Type B pancreatic cell (in vitro differentiated cells): ENCODE measurements around the gene RNF220. TPM values are rescaled to one million over a fixed set of nuclear protein-coding genes. Genes with fewer than 3 reads are reported as not detected.

Experiments
- DNase-seq: peaks from one replicate; pipeline ENCODE4 v3.0.0; 2021; ENCODE audit warnings: mixed read lengths; ENCODE audit not compliant: unreplicated experiment; ENCODE audit errors: extremely low spot score
- H3K27ac Mint-ChIP-seq: 2 replicates; pipeline ENCODE4 v1.8.0; 2021; ENCODE audit warnings: mild to moderate bottlenecking, mixed read lengths
- H3K27me3 Mint-ChIP-seq: 2 replicates; pipeline ENCODE4 v1.8.0; 2021; ENCODE audit warnings: mixed read lengths
- H3K36me3 Mint-ChIP-seq: 2 replicates; pipeline ENCODE4 v1.8.0; 2021; ENCODE audit warnings: mixed read lengths
- H3K4me1 Mint-ChIP-seq: one replicate; pipeline ENCODE4 v1.8.0; 2021; ENCODE audit warnings: mixed read lengths; ENCODE audit not compliant: unreplicated experiment
- H3K4me3 Mint-ChIP-seq: 2 replicates; pipeline ENCODE4 v1.8.0; 2021; ENCODE audit warnings: mild to moderate bottlenecking, mixed read lengths
- H3K9me3 Mint-ChIP-seq: 2 replicates; pipeline ENCODE4 v1.8.0; 2021; ENCODE audit warnings: mixed read lengths
- total RNA-seq: library from RNA; stranded (reverse); gene quantifications from 2 replicates; pipeline ENCODE4 v1.2.1, GENCODE V29; 2021; ENCODE audit warnings: low replicate concordance
- TF ChIP-seq, protein P1 (sequence below): fragments of 200-600 bp; sonication (generic); conservative IDR thresholded peaks from 2 replicates; pipeline ENCODE4 v1.5.0; 2021; ENCODE audit warnings: antibody characterized with exemption, mild to moderate bottlenecking

Gene RNF220
- total RNA-seq, 1 donor from 2014 or later: 87.1 TPM

DNA sequence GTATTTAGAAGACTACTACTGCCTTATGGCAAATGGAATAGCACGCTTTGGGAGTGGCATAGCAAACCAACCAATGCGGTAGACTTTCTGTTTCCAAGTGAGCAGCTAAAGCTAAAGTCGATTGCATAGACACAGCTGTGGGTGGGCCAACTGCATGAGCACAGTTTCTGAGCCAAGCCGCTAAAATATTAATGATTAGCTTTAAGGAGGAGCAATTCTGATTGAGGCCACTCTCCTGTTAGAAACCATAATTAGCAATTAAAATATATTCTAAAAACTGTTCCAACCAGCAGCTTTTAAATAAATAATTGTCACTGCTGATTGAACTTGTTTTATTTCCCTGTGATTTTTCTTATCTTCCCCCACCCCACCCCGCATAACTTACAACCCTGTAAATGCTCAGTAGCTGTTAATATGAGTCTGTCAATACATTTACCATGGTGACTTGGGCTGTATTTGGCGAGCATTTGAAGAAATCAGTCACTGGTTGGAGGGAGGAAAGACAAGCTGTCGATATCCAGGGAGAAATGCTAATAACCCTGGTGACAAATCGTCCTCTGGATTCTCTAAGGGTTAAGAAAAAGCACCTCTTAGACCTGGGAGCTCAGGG is 32.2 kb downstream of the RNF220 start:
- H3K27ac Mint-ChIP-seq: peak overlapping the region; percentile 17
- DNase-seq: no peak
- H3K4me3 Mint-ChIP-seq: no peak overlapping the region
- no peaks in the 10 kb centered on the region for H3K9me3 Mint-ChIP-seq
- peaks cover 17% of the 10 kb centered on the region for H3K27me3 Mint-ChIP-seq
- no peaks in the 10 kb centered on the region for H3K36me3 Mint-ChIP-seq
- TF ChIP-seq, protein P1, sequence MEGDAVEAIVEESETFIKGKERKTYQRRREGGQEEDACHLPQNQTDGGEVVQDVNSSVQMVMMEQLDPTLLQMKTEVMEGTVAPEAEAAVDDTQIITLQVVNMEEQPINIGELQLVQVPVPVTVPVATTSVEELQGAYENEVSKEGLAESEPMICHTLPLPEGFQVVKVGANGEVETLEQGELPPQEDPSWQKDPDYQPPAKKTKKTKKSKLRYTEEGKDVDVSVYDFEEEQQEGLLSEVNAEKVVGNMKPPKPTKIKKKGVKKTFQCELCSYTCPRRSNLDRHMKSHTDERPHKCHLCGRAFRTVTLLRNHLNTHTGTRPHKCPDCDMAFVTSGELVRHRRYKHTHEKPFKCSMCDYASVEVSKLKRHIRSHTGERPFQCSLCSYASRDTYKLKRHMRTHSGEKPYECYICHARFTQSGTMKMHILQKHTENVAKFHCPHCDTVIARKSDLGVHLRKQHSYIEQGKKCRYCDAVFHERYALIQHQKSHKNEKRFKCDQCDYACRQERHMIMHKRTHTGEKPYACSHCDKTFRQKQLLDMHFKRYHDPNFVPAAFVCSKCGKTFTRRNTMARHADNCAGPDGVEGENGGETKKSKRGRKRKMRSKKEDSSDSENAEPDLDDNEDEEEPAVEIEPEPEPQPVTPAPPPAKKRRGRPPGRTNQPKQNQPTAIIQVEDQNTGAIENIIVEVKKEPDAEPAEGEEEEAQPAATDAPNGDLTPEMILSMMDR: no peak
- peaks cover 14% of the 10 kb centered on the region for H3K4me1 Mint-ChIP-seq

DNA sequence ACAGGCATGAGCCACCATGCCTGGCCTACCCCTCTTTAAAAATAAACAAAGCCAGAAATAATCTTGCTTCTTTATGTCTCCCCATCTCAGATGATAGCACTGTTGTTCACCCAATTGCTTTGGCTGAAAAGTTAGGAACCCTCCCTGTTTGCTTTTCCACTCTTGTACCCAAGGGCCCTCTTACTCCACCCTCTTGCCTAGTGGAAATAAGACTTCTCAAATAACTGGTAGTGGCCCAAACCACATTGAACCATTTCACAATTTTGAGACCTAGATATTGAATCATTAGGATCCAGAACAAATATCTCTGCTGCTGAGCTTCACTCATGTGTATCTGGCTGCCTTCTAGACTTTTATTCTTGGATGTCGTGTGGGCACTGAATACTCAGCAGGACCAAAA is 37.7 kb downstream of the RNF220 start:
- TF ChIP-seq, protein P1: no peak
- Mint-ChIP-seq H3K36me3 (no peaks in the 10 kb centered on the region), H3K27me3 (peaks cover 46% of the 10 kb centered on the region), H3K4me1 (no peaks in the 10 kb centered on the region), H3K9me3 (no peaks in the 10 kb centered on the region), H3K4me3 (no peak overlapping the region), H3K27ac (no peak overlapping the region)
- DNase-seq: no peak

DNA sequence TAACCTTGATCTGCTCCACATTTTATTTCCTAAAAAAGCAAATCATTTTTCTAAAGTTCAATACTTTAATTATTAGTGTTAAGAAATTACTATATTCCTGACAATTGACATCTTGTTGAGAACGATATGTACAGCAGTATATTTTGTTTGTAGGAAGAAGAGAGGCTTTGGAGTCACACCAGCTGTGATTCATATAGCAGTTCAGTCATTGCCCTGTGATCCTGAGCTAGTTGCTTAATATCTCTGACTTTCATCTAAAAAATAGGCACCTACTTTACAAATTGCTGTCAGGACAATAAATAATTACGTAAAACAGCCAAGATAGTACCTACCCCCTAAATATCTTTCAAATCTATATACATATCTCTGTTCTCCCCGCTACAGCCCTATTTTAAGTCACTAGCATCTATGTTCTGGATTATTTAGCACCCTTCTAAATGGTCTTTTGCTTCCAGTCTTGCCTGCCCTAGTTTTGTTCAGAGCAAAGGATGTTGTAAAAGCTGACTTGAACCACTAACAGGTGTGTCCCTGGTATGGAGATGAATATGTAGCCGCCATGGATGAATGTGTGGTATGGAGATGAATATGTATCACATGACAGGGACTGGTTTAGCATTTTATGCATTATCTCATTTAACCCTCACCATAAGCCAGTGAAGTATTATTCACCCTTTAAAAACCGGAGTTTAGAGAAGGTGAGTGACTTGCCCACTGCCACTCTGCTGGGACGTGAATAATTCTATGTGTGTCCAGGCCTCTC is 42.2 kb downstream of the RNF220 start:
- DNase-seq: no peak
- Mint-ChIP-seq H3K27ac (no peak overlapping the region), H3K4me1 (no peaks in the 10 kb centered on the region), H3K9me3 (no peaks in the 10 kb centered on the region), H3K4me3 (no peak overlapping the region), H3K36me3 (no peaks in the 10 kb centered on the region), H3K27me3 (peaks cover 36% of the 10 kb centered on the region)
- TF ChIP-seq, protein P1: no peak

DNA sequence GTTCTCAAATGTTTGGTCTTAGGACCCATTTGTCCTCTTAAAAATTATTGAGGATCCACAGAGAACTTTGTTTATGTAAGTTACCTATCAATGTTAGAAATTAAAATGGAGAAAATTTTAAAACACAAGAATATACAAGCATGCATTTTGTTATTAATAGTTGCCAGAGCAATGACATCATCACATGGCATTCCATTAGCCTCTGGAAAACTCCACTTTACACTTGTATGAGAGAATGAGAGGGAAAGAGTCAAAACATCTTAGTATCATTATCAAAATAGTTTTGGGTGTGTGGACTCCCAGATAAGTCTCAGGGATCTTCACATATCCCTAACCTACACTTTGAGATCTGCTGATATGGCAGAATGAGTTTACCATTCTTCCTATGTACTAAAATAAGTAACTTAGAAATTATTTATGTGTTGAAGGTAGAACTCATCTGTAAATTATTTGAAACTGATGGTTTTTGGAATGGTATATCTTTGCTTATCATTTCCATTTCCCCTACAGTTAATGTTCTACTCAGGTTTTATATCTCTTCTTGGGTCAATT is 48.8 kb downstream of the RNF220 start:
- TF ChIP-seq, protein P1: no peak
- Mint-ChIP-seq H3K9me3 (peaks cover 9% of the 10 kb centered on the region), H3K27me3 (peaks cover 37% of the 10 kb centered on the region), H3K27ac (no peak overlapping the region), H3K4me3 (no peak overlapping the region), H3K4me1 (no peaks in the 10 kb centered on the region), H3K36me3 (no peaks in the 10 kb centered on the region)
- DNase-seq: no peak

DNA sequence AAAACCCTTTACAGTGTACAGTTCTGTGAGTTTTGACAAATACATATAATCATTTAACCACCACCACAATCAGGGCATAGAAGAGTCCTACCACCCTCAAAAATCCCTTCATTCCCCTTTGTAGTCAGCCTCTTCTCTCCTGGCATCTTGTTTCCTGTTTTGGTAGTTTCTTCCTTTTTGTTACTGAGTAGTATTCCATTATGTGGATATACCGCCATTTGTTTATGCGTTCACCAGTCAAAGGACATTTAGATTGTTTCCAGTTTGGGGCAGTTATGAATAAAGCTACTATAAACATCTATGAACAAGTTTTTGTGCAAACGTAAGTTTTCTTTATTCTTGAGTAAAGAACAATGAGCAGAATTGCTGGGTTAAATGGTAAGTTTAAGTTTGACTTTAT is 49.6 kb downstream of the RNF220 start:
- Mint-ChIP-seq H3K36me3 (no peaks in the 10 kb centered on the region), H3K27me3 (peaks cover 43% of the 10 kb centered on the region), H3K9me3 (peaks cover 9% of the 10 kb centered on the region), H3K4me1 (no peaks in the 10 kb centered on the region), H3K27ac (no peak overlapping the region), H3K4me3 (no peak overlapping the region)
- TF ChIP-seq, protein P1: no peak
- DNase-seq: no peak
